ENCODE results near the gene NLK.
A peak's percentile ranks its signal among the peaks of the same experiment; 100 is the strongest.

The NLK gene

GRCh38 chr17:28189667-28190066 lies 147.2 kb downstream of the NLK start:
- H3K27ac ChIP-seq: no peak overlapping the region
- H3K4me3 ChIP-seq (ENCODE audit: low read depth, low read length): no peak overlapping the region
- peaks cover 35% of the 10 kb centered on the region for H3K36me3 ChIP-seq

DNA sequence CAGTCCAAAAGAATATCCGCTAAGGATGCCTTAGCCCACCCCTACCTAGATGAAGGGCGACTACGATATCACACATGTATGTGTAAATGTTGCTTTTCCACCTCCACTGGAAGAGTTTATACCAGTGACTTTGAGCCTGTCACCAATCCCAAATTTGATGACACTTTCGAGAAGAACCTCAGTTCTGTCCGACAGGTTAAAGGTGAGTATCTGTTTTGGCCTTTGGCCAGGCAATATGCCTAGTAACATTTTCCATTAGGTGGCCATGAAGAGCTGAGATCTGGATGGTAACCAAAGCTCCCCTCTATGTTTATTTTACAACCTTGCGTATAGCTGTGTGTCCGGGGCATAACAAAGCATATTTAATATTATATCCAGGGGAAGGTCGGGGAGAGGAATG lies 148.5 kb downstream of the NLK start:
- no peaks in the 10 kb centered on the region for H3K9me3 ChIP-seq (ENCODE audit: severe bottlenecking)
- H3K4me3 ChIP-seq (ENCODE audit: low read depth, low read length): no peak overlapping the region
- H3K36me3 ChIP-seq: peaks cover 26% of the 10 kb centered on the region
- no peaks in the 10 kb centered on the region for H3K27me3 ChIP-seq (ENCODE audit: insufficient read depth, low read depth, severe bottlenecking)
- DNase-seq: no peak
- TF ChIP-seq, protein P1, sequence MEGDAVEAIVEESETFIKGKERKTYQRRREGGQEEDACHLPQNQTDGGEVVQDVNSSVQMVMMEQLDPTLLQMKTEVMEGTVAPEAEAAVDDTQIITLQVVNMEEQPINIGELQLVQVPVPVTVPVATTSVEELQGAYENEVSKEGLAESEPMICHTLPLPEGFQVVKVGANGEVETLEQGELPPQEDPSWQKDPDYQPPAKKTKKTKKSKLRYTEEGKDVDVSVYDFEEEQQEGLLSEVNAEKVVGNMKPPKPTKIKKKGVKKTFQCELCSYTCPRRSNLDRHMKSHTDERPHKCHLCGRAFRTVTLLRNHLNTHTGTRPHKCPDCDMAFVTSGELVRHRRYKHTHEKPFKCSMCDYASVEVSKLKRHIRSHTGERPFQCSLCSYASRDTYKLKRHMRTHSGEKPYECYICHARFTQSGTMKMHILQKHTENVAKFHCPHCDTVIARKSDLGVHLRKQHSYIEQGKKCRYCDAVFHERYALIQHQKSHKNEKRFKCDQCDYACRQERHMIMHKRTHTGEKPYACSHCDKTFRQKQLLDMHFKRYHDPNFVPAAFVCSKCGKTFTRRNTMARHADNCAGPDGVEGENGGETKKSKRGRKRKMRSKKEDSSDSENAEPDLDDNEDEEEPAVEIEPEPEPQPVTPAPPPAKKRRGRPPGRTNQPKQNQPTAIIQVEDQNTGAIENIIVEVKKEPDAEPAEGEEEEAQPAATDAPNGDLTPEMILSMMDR (IDR thresholded peaks at IDR 0.05; ENCODE audit: low read depth, low read length): no peak
- no peak overlapping the region for H3K27ac ChIP-seq

More at GRCh38 chr17:28189667-28190066, 147.2 kb downstream of the NLK start:
- DNase-seq: no peak
- TF ChIP-seq, protein P1 (IDR thresholded peaks at IDR 0.05; ENCODE audit: low read depth, low read length): no peak
- Histone ChIP-seq H3K27me3 (ENCODE audit: insufficient read depth, low read depth, severe bottlenecking) (no peaks in the 10 kb centered on the region), H3K9me3 (ENCODE audit: severe bottlenecking) (no peaks in the 10 kb centered on the region)

DNA sequence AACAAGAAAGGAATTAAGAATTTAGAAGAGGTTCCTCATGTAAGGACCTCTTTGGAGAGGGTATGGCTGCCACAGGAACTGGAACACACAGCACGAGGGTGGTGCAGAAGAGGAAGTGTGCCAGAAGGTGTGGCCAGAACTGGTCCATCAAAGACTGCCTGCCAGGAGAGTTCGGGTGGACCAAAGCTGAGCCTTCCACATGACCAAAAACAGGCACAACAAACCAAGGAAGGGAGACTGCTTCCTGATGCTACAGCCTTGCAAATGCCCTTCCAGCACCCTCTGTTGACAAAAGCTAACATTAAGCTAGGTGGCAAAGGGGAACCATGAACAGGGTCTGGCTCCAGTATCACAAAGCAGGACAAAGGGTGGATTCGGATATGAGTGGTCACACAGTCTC lies 150.8 kb downstream of the NLK start:
- Histone ChIP-seq H3K27me3 (ENCODE audit: insufficient read depth, low read depth, severe bottlenecking) (no peaks in the 10 kb centered on the region), H3K36me3 (peaks cover 32% of the 10 kb centered on the region), H3K27ac (no peak overlapping the region), H3K9me3 (ENCODE audit: severe bottlenecking) (no peaks in the 10 kb centered on the region), H3K4me3 (ENCODE audit: low read depth, low read length) (no peak overlapping the region)
- TF ChIP-seq, protein P1 (IDR thresholded peaks at IDR 0.05; ENCODE audit: low read depth, low read length): peak; percentile 34; the same call in 1 of the 2 replicates
- no peak for DNase-seq

- no peak for DNase-seq
- Histone ChIP-seq H3K27me3 (ENCODE audit: insufficient read depth, low read depth, severe bottlenecking) (no peaks in the 10 kb centered on the region), H3K36me3 (peaks cover 32% of the 10 kb centered on the region), H3K27ac (no peak overlapping the region), H3K4me3 (ENCODE audit: low read depth, low read length) (no peak overlapping the region), H3K9me3 (ENCODE audit: severe bottlenecking) (no peaks in the 10 kb centered on the region)
- TF ChIP-seq, protein P1 (IDR thresholded peaks at IDR 0.05; ENCODE audit: low read depth, low read length): no peak
Observed at GRCh38 chr17:28194382-28194781, 151.9 kb downstream of the NLK start.

DNA sequence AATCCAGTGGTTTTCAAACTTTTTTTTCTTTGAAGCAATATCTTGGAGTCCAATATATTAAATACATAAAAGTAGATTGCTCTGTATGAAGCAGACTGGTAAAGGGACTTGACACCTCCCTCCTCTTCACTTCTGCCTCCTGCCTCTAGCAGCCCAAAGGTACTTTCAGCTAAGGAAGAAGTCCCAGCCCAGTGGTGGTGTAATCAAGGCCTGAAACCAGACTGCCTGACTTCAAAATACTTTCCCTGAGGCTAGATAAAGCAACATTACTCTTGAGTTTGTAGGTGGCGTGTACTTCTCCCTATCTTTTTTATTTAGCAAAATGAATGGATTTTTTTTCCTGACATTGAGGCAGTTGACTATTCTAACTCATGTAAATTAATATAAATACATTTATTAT lies 154.2 kb downstream of the NLK start:
- no peak overlapping the region for H3K27ac ChIP-seq
- H3K36me3 ChIP-seq: peaks cover 32% of the 10 kb centered on the region
- no peaks in the 10 kb centered on the region for H3K9me3 ChIP-seq (ENCODE audit: severe bottlenecking)
- H3K27me3 ChIP-seq (ENCODE audit: insufficient read depth, low read depth, severe bottlenecking): no peaks in the 10 kb centered on the region
- DNase-seq: no peak
- no peak overlapping the region for H3K4me3 ChIP-seq (ENCODE audit: low read depth, low read length)
- TF ChIP-seq, protein P1 (IDR thresholded peaks at IDR 0.05; ENCODE audit: low read depth, low read length): no peak

- DNase-seq: no peak
- TF ChIP-seq, protein P1 (IDR thresholded peaks at IDR 0.05; ENCODE audit: low read depth, low read length): no peak
- Histone ChIP-seq H3K36me3 (peaks cover 24% of the 10 kb centered on the region), H3K4me3 (ENCODE audit: low read depth, low read length) (no peak overlapping the region), H3K9me3 (ENCODE audit: severe bottlenecking) (no peaks in the 10 kb centered on the region), H3K27me3 (ENCODE audit: insufficient read depth, low read depth, severe bottlenecking) (no peaks in the 10 kb centered on the region), H3K27ac (no peak overlapping the region)
Observed at GRCh38 chr17:28199115-28199514, 156.6 kb downstream of the NLK start.

Data from WERI-Rb-1 (cell line).